Renal cortical epithelial cell (primary cell): ENCODE data around the gene EMCN. TPM values are rescaled to one million over a fixed set of nuclear protein-coding genes. Genes with fewer than 3 reads are reported as not detected.
"Not testable (repeated sequence)": the region's sequence is repeated elsewhere in the genome, so short reads cannot be mapped to it uniquely, and the experiment has no call there.

Experiments used
- DNase-seq: peaks from one replicate; pipeline ENCODE4 v3.0.0-alpha.2; 2011; ENCODE audit warnings: low read depth
- total RNA-seq: library from RNA; depleted of rRNA; stranded (reverse); fragments of >200 nt; gene quantifications from 2 replicates; pipeline ENCODE4 v1.2.3, GENCODE V29; 2014

The EMCN gene
- total RNA-seq, 1 donor from 2014 or later: 0.40 TPM

- DNase-seq: no peak
Observed at GRCh38 chr4:100379583-100380105, 138.2 kb downstream of the EMCN start.

DNA sequence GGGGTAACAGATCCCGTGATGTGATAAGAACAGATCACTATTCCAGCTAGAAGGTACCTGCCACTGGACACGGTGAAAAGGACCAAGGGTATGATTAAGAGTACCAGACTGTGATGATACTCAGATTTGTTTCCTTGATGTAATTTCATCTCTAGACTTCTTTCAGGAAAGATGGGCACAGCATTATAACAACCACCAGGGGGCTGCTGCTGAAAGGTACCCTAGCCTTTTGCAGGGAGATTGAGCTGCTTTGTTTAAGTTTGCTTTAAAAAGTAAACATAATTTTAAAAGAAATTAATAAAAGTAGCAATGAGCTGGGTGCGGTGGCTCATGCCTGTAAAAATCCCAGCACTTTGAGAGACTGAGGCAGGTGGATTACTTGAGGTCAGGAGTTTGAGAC, 145.4 kb downstream of the EMCN start:
- DNase-seq: no peak

- no peak for DNase-seq
Observed at GRCh38 chr4:100369871-100370270, 148.0 kb downstream of the EMCN start.

DNA sequence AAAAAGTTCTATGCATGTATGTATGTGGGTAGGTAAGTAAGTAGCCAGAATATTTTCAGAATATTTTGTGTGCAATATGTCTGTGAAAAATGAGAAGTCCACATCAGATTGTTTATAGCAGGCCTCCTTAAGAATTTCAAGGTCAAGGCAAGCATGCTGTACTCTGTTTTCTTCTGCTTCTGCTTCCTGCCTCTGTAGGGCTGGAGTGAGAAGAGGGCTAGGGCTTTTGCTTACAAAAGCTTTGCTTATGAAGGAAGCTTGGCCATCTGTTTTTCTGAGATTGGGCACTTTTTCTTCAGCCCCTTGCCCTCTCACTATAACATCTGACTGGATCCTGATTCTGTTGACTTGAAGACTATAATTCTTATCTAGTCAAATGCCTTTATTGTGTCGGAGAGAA, 150.4 kb downstream of the EMCN start:
- no peak for DNase-seq

- peak; percentile 59 for DNase-seq
Observed at GRCh38 chr4:100366213-100366612, 151.6 kb downstream of the EMCN start.

- DNase-seq: peak; percentile 36
Observed at GRCh38 chr4:100362366-100362765, 155.5 kb downstream of the EMCN start.

DNA sequence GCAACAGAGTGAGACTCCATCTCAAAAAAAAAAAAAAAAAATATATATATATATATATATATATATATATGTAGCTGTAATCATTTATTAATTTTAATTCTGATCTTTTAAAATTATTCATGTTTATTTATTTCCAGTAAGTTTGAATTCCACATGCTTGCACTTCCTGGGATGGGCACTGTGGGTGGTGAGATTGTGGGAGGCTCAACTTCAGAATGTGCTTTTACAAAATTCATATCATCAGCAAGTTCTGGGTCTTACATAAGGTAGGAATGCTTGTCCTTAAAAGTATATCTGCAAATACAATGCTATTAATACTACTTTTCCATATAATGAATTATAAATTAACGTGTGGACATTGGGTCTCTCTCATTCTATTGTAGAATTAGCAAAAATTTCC, 156.5 kb downstream of the EMCN start:
- DNase-seq: no peak

DNA sequence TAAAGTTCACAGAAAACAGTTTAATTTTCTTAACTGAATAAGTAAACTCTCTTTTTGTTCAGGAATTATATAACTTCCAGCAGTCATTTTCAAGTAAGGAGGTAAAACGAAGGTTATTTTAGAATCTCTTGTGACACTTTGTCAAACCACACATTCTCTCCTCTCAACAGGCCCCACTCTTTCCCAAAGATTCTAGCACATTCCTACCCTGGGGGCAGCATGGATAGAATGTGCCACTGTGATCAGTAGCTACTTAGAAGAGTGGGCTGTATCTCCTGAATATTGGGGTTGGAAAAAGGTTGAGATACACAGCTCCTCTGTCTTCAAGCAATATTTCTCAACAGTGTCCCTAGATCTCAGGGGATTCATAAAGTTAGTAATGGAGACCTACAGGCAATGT, 157.6 kb downstream of the EMCN start:
- DNase-seq: no peak

GRCh38 chr4:100359441-100359840, 158.4 kb downstream of the EMCN start:
- no peak for DNase-seq

DNA sequence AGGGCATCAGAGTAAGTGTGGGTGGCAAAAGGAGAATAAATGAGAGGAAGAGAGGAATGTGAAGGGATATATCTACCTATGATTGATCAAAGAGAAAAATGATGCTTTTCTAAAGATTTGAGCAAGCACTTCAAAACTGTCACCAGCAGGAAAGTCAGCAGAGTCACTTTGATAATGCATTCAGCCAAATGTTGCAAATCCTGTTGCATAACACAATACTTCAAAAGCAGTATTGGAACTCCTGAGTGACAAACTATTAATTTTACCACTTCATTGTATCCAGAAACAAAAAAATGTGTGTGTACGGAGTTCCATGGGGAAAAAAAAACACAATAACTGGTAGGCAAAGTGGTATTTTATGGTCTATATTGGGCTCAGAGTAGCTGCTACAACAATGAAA, 160.3 kb downstream of the EMCN start:
- no peak for DNase-seq

GRCh38 chr4:100356172-100356571, 161.7 kb downstream of the EMCN start:
- DNase-seq: peak; percentile 53

DNA sequence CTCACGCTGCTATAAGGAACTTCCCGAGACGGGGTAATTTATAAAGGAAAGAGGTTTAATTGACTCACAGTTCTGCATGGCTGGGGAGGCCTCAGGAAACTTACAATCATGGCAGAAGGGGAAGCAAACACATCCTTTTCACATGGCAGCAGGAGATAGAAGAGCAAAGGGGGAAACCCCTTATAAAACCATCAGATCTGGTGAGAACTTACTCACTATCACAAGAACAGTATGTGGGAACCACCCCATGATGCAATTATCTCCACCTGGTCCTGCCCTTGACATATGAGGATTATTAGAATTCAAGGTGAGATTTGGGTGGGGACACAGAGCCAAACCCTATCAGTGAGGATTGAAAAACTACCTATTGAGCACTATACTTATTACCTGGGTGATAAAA, 165.5 kb downstream of the EMCN start:
- not testable (repeated sequence) for DNase-seq

GRCh38 chr4:100348473-100348872, 169.3 kb downstream of the EMCN start:
- DNase-seq: peak; percentile 28

DNA sequence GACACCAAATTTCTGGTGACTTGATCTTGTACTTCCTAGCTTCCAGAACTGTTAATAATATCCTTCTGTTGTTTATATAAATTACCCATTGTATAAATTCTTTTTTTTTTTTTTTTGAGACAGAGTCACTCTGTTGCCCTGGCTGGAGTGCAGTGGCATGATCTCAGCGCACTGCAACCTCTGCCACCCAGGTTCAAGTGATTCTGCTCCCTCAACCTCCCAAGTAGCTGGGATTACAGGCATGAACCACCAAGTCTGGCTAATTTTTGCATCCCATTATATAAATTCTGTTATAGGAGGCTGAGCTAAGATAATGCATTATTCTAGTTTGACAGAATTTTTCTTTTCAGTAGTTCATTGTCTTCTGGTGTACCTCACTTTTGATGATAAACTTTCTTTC, 170.6 kb downstream of the EMCN start:
- no peak for DNase-seq

- no peak for DNase-seq
Observed at GRCh38 chr4:100345585-100345984, 172.2 kb downstream of the EMCN start.
